Measurements from ENCODE around the gene ZNF579.

Gene ZNF579

GRCh38 chr19:55553217-55554182, 27.1 kb downstream of the ZNF579 start:
- H3K9me3 ChIP-seq = no peaks in the 10 kb centered on the region
- no peak for DNase-seq
- peaks cover 0 to 15% (median 9%) of the 10 kb centered on the region in 4 donors for H3K4me1 ChIP-seq
- H3K36me3 ChIP-seq = no peaks in the 10 kb centered on the region
- peaks cover 0 to 49% of the 10 kb centered on the region in 2 donors for H3K27me3 ChIP-seq
- H3K27ac ChIP-seq = no peak overlapping the region
- intact Hi-C loops (cut with DNase I; ENCODE audit: low total_unique reads) = no loop called here
- H3K4me3 ChIP-seq = no peak overlapping the region
- no peak for TF ChIP-seq CTCF (IDR thresholded peaks at IDR 0.05)

DNA sequence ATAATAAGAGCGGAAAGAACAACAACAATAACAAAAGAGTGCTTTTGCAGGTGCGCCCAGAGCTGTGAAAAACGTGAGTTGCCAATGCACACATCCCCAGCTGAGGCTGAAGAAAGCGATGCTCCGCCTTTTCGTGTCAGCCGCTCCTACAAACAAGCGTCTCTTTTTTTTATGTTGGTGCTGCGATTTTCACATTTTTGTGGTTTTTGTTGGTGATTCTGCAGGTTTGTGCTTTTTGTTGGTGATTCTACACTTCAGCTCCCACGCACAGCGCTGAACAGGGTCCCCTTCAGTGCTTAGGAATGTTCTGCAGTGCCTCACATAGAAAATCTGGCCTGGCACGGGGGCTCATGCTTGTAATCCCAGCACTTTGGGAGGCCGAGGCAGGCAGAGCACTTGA, 28.0 kb downstream of the ZNF579 start:
- Histone ChIP-seq H3K27ac (no peak overlapping the region), H3K4me3 (no peak overlapping the region), H3K4me1 (peaks cover 0 to 18% (median 14%) of the 10 kb centered on the region in 4 donors), H3K36me3 (no peaks in the 10 kb centered on the region), H3K9me3 (no peaks in the 10 kb centered on the region), H3K27me3 (peaks cover 0 to 52% of the 10 kb centered on the region in 2 donors)
- no peak for TF ChIP-seq CTCF (IDR thresholded peaks at IDR 0.05)
- intact Hi-C loops (cut with DNase I; ENCODE audit: low total_unique reads) = no loop called here
- no peak for DNase-seq

DNA sequence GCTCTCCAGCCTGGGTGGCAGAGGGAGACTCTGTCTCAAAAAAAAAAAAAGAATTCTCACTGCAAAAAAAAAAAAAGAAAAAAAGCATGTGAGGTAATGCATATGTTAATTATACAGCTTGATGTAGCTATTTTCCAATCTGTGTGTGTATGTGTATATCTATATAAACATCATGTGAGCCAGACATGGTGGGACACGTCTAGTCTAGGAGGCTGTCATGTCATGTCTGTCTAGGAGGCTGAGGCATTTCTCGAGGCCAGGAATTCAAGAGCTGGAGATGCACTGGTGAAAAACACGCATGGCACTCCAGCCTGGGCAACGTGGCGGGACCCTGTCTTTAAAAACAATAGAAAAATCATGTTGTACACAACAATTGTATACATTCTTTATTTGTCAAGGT, 28.4 kb downstream of the ZNF579 start:
- Histone ChIP-seq H3K9me3 (no peaks in the 10 kb centered on the region), H3K4me1 (peaks cover 0 to 22% (median 18%) of the 10 kb centered on the region in 4 donors), H3K4me3 (no peak overlapping the region), H3K27me3 (peaks cover 0 to 55% of the 10 kb centered on the region in 2 donors), H3K36me3 (no peaks in the 10 kb centered on the region), H3K27ac (no peak overlapping the region)
- intact Hi-C loops (cut with DNase I; ENCODE audit: low total_unique reads) = no loop called here
- no peak for DNase-seq
- TF ChIP-seq CTCF (IDR thresholded peaks at IDR 0.05) = no peak

DNA sequence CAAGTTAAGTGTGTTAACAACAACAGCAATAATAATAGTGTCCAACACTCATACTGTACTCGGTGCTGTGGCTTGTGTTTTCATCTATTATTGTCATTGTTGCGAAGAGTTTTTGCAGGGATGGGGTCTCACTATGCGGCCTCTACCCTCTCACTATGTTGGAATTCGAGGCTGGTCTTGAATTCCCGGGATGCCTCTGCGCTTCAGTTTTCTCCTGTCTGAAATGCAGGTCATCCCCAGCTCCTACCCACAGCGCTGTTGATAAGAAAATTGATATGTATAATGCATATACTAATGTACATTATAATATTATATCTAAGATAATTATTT, 30.4 kb downstream of the ZNF579 start:
- Histone ChIP-seq H3K4me3 (no peak overlapping the region), H3K9me3 (no peaks in the 10 kb centered on the region), H3K4me1 (peaks cover 0 to 37% (median 25%) of the 10 kb centered on the region in 4 donors), H3K27me3 (peaks cover 0 to 70% of the 10 kb centered on the region in 2 donors), H3K27ac (no peak overlapping the region), H3K36me3 (no peaks in the 10 kb centered on the region)
- intact Hi-C loops (cut with DNase I; ENCODE audit: low total_unique reads) = no loop called here
- no peak for TF ChIP-seq CTCF (IDR thresholded peaks at IDR 0.05)
- no peak for DNase-seq

DNA sequence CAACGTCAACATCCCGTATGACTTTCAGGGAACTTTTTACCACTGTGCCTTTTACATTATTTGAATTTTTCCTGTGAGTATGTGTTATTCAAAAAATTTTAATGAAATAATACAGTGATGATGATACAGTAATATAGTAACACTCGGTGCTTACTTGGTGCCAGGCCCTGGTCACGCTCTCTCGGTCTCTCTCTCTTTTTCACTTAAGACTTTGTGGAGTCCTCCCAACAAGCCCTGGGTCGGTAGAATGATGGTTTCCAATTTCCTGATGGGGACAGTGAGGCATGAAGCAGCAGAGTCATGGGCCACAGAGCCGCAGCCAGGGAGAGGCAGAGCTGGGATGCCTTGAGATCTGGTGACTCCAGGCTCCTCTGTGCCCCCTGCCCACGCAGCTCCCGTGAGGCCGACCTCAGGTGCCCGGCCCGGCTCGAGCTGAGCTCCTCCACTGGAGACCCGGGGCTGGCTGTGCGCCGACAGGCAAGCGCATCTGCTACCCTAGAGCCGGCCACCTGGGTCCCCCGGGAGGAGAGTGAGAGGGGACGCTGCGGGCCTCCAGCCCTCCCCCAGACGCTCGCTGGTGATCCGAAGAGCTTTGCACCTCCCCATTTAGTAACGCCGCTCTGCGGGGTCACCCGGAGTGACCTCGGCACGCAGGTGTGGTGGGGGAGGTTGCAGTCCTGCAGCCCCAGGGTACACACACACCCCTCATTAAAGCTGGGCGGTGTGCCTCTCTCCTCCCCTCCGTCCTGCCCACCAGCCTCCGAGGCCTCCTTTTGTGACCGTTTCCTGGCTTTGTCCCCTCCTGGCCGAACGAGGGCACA, 30.9 kb downstream of the ZNF579 start:
- DNase-seq = no peak
- peaks cover 0 to 37% (median 25%) of the 10 kb centered on the region in 4 donors for H3K4me1 ChIP-seq
- H3K4me3 ChIP-seq = peak overlapping the region; percentile 7 to 20
- TF ChIP-seq CTCF (IDR thresholded peaks at IDR 0.05) = no peak
- H3K36me3 ChIP-seq = no peaks in the 10 kb centered on the region
- intact Hi-C loops (cut with DNase I; ENCODE audit: low total_unique reads) = no loop called here
- H3K27ac ChIP-seq = peak overlapping the region in 1 of 2 donors; percentile 4
- H3K27me3 ChIP-seq = peaks cover 0 to 70% of the 10 kb centered on the region in 2 donors
- no peaks in the 10 kb centered on the region for H3K9me3 ChIP-seq

Data from tibial artery (tissue), 4 donors.